Stomach (tissue), 9 donors: ENCODE measurements around the gene PCBP2. TPM values are rescaled to one million over a fixed set of nuclear protein-coding genes. Genes with fewer than 3 reads are reported as not detected.
A peak's percentile ranks its signal among the peaks of the same experiment; 100 is the strongest.

Experiments used
- DNase-seq, 2 donors: peaks; one replicate each; pipeline versions ENCODE4 v3.0.0 to v3.0.0-alpha.2; 2013 to 2019
- H3K27ac ChIP-seq, 5 donors: fragments of 200-600 bp in 4 of 5; sonication (generic) in 4 of 5; one replicate each; pipeline ENCODE4 v1.5.1; 2013 to 2019; ENCODE audit warnings: mild to moderate bottlenecking in 1 of 5, moderate library complexity in 1 of 5
- H3K27me3 ChIP-seq, 3 donors: fragments of 200-600 bp; sonication (generic); one replicate each; pipeline ENCODE4 v1.5.1; 2017 to 2019; ENCODE audit warnings: mixed run types in 1 of 3
- H3K36me3 ChIP-seq, 4 donors: fragments of 200-600 bp; sonication (generic); 1 replicate in 3 of 4; 2 replicates in 1 of 4; pipeline ENCODE4 v1.5.1; 2016 to 2019
- H3K4me1 ChIP-seq, 4 donors: fragments of 200-600 bp; sonication (generic); one replicate each; pipeline ENCODE4 v1.5.1; 2016 to 2019
- H3K4me3 ChIP-seq, 4 donors: fragments of 200-600 bp; sonication (generic) in 3 of 4; one replicate each; pipeline ENCODE4 v1.5.1; 2016 to 2019; ENCODE audit warnings: mild to moderate bottlenecking in 1 of 4
- H3K9me3 ChIP-seq, 4 donors: fragments of 200-600 bp; sonication (generic); one replicate each; pipeline ENCODE4 v1.5.1; 2016 to 2019
- EP300 ChIP-seq: sonication (generic); formaldehyde crosslinking; IDR thresholded peaks from one replicate; pipeline ENCODE4 v1.6.1; 2017; ENCODE audit warnings: antibody characterized with exemption
- POLR2A ChIP-seq, 4 donors: fragments of 450-650 bp; IDR thresholded peaks; one replicate each; pipeline ENCODE4 v1.6.1; 2016; ENCODE audit warnings: antibody characterized with exemption in 4 of 4, control low read depth in 2 of 4, mild to moderate bottlenecking in 1 of 4, moderate library complexity in 1 of 4
- POLR2AphosphoS5 ChIP-seq, 3 donors: sonication (generic); formaldehyde crosslinking; IDR thresholded peaks; one replicate each; pipeline ENCODE4 v1.6.1; 2016; ENCODE audit warnings: antibody characterized with exemption in 3 of 3
- WGBS, 5 donors: extraction: QIAGEN DNeasy Blood & Tissue Kit in 3 of 5; methylation state at CpG; one replicate each; pipeline versions ENCODE4 v1.1.5 to v1.1.7; 2013 to 2018; 5-methylcytosine and 5-hydroxymethylcytosine counted together
- intact Hi-C: fragments of 100-400 bp; cut with DNase I; formaldehyde crosslinking; loops from one replicate; pipeline ENCODE4 v1.15.1; 2023; ENCODE audit warnings: low total_unique reads
- polyA plus RNA-seq, 3 donors: library from polyadenylated mRNA; stranded (reverse); fragments of 200-250 nt; gene quantifications; one replicate each; pipeline ENCODE4 v1.2.3, GENCODE V29; 2013
- total RNA-seq, 5 donors: library from RNA; depleted of rRNA; stranded (reverse); fragments of >200 nt; gene quantifications; one replicate each; pipeline versions ENCODE4 v1.1.0 to v1.2.3, GENCODE V29; 2014 to 2016
- TF ChIP-seq, protein P1 (sequence below), 7 experiments: fragments of 450-650 bp in 4 of 7; fragments of 200-600 bp in 3 of 7; sonication (generic) in 3 of 7; IDR thresholded peaks; one replicate each; pipeline ENCODE4 v1.5.1; 2016 to 2019; ENCODE audit warnings: antibody characterized with exemption in 7 of 7, control low read depth in 2 of 7, mild to moderate bottlenecking in 1 of 7
- donor health status: healthy with polysubstance abuse.
- donor health status: Bipolar disorder and iron deficiency.
- donor health status: healthy.

Gene PCBP2
- total and polyA plus RNA-seq, 8 donors = 109 to 714 (median 458) TPM

DNA sequence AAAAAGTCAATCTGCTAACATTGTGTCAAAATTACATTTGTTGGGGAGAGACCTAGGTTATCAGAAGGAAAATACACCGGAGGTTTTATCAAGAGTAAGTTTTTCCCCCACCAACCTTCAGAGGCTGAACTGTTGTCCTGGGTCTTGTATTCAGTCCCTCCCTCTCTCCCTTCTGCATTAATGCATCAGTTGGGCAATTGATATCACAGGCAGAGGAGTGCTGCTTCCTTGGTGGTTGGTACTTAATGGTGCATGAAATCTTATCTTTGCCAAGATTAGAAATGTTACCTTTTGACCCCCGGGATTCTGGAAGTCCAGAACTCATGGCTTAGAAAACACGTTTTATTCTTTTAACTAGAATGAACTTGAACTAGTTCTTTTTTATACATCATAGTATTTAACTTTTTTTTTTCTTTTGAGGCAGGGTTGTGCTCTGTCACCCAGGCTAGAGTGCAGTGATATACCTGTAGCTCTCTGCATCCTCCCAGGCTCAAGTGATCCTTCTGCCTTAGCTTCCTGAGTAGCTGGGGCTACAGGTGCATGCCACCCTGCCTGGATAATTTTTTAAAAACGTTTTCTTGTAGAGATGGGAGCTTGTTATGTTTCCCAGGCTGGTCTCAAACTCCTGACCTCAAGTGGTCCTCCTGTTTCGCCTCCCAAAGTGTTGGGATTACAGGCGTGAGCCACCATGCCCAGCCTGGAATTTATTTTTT is 4.9 kb downstream of the PCBP2 start:
- Histone ChIP-seq H3K36me3 (peaks cover 76 to 80% (median 78%) of the 10 kb centered on the region in 4 donors), H3K9me3 (no peaks in the 10 kb centered on the region), H3K4me3 (no peak overlapping the region), H3K27me3 (no peaks in the 10 kb centered on the region), H3K4me1 (peaks cover 34 to 82% (median 51%) of the 10 kb centered on the region in 4 donors), H3K27ac (no peak overlapping the region)
- no peak for DNase-seq
- TF ChIP-seq POLR2AphosphoS5 (IDR thresholded peaks at IDR 0.05) = peak in 1 of 3 donors; percentile 18
- TF ChIP-seq, protein P1, sequence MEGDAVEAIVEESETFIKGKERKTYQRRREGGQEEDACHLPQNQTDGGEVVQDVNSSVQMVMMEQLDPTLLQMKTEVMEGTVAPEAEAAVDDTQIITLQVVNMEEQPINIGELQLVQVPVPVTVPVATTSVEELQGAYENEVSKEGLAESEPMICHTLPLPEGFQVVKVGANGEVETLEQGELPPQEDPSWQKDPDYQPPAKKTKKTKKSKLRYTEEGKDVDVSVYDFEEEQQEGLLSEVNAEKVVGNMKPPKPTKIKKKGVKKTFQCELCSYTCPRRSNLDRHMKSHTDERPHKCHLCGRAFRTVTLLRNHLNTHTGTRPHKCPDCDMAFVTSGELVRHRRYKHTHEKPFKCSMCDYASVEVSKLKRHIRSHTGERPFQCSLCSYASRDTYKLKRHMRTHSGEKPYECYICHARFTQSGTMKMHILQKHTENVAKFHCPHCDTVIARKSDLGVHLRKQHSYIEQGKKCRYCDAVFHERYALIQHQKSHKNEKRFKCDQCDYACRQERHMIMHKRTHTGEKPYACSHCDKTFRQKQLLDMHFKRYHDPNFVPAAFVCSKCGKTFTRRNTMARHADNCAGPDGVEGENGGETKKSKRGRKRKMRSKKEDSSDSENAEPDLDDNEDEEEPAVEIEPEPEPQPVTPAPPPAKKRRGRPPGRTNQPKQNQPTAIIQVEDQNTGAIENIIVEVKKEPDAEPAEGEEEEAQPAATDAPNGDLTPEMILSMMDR (IDR thresholded peaks at IDR 0.05) = no peak
- 48 to 57% (median 49%) methylated on average over 6 of the region's 6 CpGs for WGBS, 5 donors
- intact Hi-C loops = no loop called here

DNA sequence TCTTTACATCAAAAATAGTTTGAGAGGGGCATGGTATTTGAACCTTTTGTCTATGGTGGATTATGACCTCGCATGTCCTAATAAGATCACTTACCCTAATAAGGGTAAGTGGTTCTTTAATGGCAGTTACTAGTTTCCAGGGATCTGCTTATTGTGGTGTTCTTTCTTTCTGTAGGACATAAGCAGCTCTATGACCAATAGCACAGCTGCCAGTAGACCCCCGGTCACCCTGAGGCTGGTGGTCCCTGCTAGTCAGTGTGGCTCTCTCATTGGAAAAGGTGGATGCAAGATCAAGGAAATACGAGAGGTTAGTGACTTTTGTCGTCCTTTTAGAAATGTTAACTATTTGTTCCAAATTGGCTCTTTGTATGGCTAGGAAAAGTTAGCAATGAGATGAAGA is 7.2 kb downstream of the PCBP2 start:
- TF ChIP-seq EP300 = no peak
- TF ChIP-seq POLR2A (IDR thresholded peaks at IDR 0.05) = no peak
- TF ChIP-seq, protein P1 (IDR thresholded peaks at IDR 0.05) = no peak
- TF ChIP-seq POLR2AphosphoS5 (IDR thresholded peaks at IDR 0.05) = no peak
- no peak for DNase-seq
- 58 to 77% (median 62%) methylated on average over 4 of the region's 4 CpGs for WGBS, 5 donors
- peaks cover 19 to 92% (median 50%) of the 10 kb centered on the region in 4 donors for H3K4me1 ChIP-seq
- no peak overlapping the region for H3K4me3 ChIP-seq
- intact Hi-C loops = no loop called here
- H3K9me3 ChIP-seq = no peaks in the 10 kb centered on the region
- H3K27me3 ChIP-seq = no peaks in the 10 kb centered on the region
- peaks cover 99 to 100% (median 100%) of the 10 kb centered on the region in 4 donors for H3K36me3 ChIP-seq
- no peak overlapping the region for H3K27ac ChIP-seq

DNA sequence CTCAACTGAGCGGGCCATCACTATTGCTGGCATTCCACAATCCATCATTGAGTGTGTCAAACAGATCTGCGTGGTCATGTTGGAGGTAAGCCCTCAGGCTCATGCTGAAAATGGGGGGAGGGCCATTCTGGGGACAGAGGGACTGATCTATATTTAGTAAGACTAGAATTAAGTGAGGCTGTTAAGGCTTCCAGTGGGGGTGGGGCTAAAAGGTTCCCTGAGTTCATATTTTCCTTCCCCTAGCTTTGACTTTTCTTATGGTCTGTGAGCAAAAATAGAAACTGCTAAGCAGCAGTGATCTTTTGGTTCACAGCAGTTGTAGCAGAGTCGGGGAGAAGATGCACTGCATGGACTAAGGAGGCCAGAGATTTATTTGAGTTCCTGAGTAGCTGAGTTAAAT is 9.2 kb downstream of the PCBP2 start:
- Histone ChIP-seq H3K4me3 (no peak overlapping the region), H3K9me3 (no peaks in the 10 kb centered on the region), H3K27ac (peak overlapping the region in 1 of 5 donors; percentile 11), H3K27me3 (no peaks in the 10 kb centered on the region), H3K4me1 (peaks cover 16 to 92% (median 51%) of the 10 kb centered on the region in 4 donors), H3K36me3 (peaks cover 100% of the 10 kb centered on the region in 4 donors)
- DNase-seq = no peak
- TF ChIP-seq POLR2AphosphoS5 (IDR thresholded peaks at IDR 0.05) (no peak), EP300 (no peak), POLR2A (IDR thresholded peaks at IDR 0.05) (peak in 1 of 4 donors; percentile 21)
- TF ChIP-seq, protein P1 (IDR thresholded peaks at IDR 0.05) = no peak
- whole genome bisulfite sequencing, 5 donors = 68 to 82% (median 73%) methylated on average over 3 of the region's 3 CpGs
- intact Hi-C loops = loop anchor here (10.0 kb wide), 1 partner anchor 54 kb away; no protein-coding TSS in a partner anchor

DNA sequence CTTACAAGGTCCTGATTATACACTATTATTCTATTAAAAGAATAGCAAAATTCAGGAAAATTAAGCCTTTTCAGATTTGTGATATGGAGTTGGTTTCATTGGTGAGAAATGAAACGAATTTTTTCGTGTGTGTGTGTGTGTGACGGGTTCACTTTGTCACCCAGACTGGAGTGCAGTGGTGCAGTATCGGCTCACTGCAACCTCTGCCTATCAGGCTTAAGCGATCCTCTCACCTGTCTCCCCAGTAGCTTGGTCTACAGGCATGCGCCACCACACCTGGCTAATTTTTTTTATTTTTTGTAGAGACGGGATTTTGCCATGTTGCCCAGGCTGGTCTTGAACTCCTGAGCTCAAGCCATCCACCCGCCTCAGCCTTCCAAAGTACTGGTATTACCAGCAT is 9.7 kb downstream of the PCBP2 start:
- WGBS, 5 donors = 70 to 82% (median 73%) methylated on average over 8 of the region's 8 CpGs
- Histone ChIP-seq H3K36me3 (peaks cover 100% of the 10 kb centered on the region in 4 donors), H3K27me3 (no peaks in the 10 kb centered on the region), H3K27ac (no peak overlapping the region), H3K4me1 (peaks cover 16 to 92% (median 49%) of the 10 kb centered on the region in 4 donors), H3K9me3 (no peaks in the 10 kb centered on the region), H3K4me3 (no peak overlapping the region)
- TF ChIP-seq, protein P1 (IDR thresholded peaks at IDR 0.05) = no peak
- TF ChIP-seq EP300 (no peak), POLR2A (IDR thresholded peaks at IDR 0.05) (no peak), POLR2AphosphoS5 (IDR thresholded peaks at IDR 0.05) (no peak)
- DNase-seq = no peak
- intact Hi-C loops = loop anchor here (10.0 kb wide), 1 partner anchor 53 kb away; no protein-coding TSS in a partner anchor
